Uterus (tissue), 2 donors: Measurements from ENCODE around the gene ARHGEF7.

Experiments
- CTCF ChIP-seq, 4 experiments: fragments of 200-600 bp in 2 of 4; fragments of 450-650 bp in 2 of 4; sonication (generic) in 2 of 4; IDR thresholded peaks; one replicate each; pipeline ENCODE4 v1.5.1; 2016 to 2019; ENCODE audit warnings: antibody characterized with exemption in 4 of 4, mild to moderate bottlenecking in 2 of 4, moderate library complexity in 1 of 4
- POLR2A ChIP-seq, 2 donors: fragments of 450-650 bp; IDR thresholded peaks; one replicate each; pipeline ENCODE4 v1.6.1; 2016; ENCODE audit warnings: antibody characterized with exemption in 2 of 2, mild to moderate bottlenecking in 1 of 2, moderate library complexity in 1 of 2

GRCh38 chr13:111243981-111244380, 128.9 kb downstream of the ARHGEF7 start:
- TF ChIP-seq CTCF (IDR thresholded peaks at IDR 0.05), result no peak
- no peak for TF ChIP-seq POLR2A (IDR thresholded peaks at IDR 0.05)
